GM08714 (cell line): ENCODE data around the gene MSI2.

Source experiments
- H3K4me3 ChIP-seq: fragments of 200-500 bp; sonication (Bioruptor generic); 2 replicates; pipeline ENCODE4 v1.5.1; 2014; ENCODE audit warnings: mild to moderate bottlenecking, low read length, inconsistent platforms
- ZNF274 ChIP-seq: IDR thresholded peaks from 2 replicates; pipeline ENCODE4 v1.6.1; 2012; ENCODE audit warnings: mild to moderate bottlenecking, low read depth, low read length

MSI2 gene

DNA sequence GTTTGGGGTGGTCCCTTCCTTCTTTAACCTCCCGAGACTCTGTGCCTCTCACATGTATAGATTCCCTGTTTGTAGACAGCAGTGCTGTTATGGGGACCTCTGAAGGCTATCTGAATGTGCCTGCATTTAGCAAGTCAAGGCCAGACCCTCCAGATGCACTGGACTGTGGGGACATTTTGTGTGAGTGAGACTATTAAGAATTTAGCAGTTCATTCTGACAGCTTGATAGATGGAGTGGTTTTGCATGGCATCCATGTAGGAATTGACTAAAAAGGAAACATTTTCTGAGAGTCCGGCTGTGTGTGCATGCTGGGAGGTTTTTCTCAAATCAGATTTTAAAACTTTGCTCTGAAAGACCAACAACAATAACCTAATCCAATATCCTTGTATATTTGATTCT, 226.3 kb downstream of the MSI2 start:
- TF ChIP-seq ZNF274: no peak

DNA sequence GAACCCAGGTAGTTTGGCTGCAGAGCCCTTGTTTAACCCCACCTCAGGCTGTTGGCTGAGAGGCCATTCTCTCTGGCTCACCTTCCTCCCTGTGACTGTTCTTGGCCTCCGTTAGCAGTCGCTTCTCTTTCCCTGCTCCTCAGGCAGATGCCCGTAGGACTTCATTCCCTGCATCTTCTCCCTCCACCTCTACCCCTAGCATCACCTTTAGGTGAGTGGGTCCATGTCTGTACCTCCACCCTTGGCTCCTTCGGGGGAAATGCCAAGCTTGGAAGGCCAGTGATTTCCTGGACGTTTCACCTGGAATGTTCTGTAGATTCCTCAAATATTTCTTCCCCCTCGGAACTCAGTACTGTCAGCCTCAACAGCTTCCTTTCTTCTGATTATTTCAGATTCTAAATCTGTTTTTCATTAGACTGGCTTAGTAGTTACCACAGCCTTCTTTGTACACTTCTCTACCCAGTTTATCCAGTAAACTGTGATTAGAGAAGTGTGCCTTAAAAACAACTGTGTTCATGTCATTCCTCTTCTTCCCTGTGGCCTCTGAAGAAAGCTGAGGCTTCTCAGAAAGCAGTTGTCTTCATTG, 227.9 kb downstream of the MSI2 start:
- no peak for TF ChIP-seq ZNF274
- no peak overlapping the region for H3K4me3 ChIP-seq

More for the DNA sequence above, 226.3 kb downstream of the MSI2 start:
- no peak overlapping the region for H3K4me3 ChIP-seq

DNA sequence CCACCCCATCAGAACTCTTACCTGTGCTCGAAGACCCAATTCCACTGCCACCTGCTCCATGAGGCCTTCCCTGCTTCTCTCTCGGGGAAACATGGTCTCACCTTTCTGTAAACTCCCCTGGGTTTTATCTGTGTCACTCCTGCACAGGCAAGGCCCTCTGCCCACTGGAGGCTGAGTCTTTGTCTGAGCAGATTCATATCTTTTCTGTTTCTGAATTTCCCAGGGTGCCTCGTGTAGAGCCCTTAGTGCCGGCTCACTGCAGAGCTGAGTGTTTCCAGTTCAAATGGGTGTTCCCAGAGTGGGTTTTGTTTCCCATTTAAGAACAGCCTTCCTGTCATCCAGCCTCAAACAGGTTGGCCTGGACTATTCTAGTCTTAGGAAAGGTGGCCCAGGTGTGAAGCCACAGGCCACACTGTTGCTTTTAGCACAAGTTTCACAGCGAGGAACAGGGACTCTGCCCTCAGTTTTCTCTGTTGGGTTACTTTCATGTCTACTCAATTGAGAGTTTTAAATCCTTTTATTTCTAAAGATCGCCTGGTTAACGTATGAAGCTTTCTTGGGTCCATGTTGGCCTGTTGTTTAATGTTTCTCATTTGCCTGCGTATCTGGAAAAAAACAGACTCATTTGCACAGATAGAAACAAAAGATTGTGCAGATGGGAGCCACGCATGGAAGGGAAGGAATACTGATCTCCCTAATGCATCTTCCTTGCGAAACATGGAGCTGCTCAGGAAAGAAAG, 228.7 kb downstream of the MSI2 start:
- no peak for TF ChIP-seq ZNF274

DNA sequence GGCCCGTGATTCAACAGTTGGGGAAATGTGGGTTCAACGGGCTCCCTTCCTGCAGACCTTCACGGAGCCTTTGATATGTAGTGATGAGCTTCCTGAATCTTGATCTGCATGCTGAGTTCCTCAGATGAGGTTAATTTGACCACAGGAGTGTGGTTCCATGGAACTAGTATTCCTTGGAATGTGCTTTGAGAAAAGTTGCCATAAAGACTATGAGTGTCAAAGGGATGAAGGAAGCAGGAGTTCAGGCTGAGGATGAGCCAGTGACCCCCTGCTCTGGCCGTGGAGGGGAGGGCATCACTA, 229.2 kb downstream of the MSI2 start:
- no peak for TF ChIP-seq ZNF274
- H3K4me3 ChIP-seq: no peak overlapping the region

More for the DNA sequence above, 228.7 kb downstream of the MSI2 start:
- H3K4me3 ChIP-seq: no peak overlapping the region

- H3K4me3 ChIP-seq: no peak overlapping the region
- no peak for TF ChIP-seq ZNF274
Observed at GRCh38 chr17:57485916-57486881, 229.9 kb downstream of the MSI2 start.

DNA sequence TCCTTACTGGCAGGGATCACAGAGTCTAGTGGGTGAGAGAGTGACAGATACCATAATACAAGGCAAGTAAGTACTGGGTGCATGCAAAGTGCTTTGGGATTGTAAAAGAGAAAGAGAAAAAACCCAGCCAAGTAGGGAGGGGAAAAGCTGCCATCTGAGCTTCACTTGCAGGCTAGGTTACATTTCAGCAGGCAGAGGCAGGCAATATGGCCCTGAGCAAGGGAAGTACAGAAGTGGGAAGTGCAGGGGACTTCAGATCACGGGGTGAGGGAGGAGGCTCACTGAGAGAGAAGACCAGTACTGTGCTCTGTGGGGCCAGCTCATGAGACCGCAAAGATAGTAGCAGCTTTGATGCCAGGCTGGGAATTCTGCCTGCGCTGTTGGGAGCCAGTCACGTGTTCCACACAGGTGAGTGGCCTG, 230.6 kb downstream of the MSI2 start:
- no peak overlapping the region for H3K4me3 ChIP-seq

GRCh38 chr17:57487573-57487972, 231.2 kb downstream of the MSI2 start:
- H3K4me3 ChIP-seq: no peak overlapping the region
- no peak for TF ChIP-seq ZNF274

More for the DNA sequence above, 230.6 kb downstream of the MSI2 start:
- no peak for TF ChIP-seq ZNF274

- no peak for TF ChIP-seq ZNF274
Observed at GRCh38 chr17:57488856-57489255, 232.5 kb downstream of the MSI2 start.

GRCh38 chr17:57489321-57489720, 233.0 kb downstream of the MSI2 start:
- H3K4me3 ChIP-seq: no peak overlapping the region
- TF ChIP-seq ZNF274: no peak

More at GRCh38 chr17:57488856-57489255, 232.5 kb downstream of the MSI2 start:
- H3K4me3 ChIP-seq: no peak overlapping the region

DNA sequence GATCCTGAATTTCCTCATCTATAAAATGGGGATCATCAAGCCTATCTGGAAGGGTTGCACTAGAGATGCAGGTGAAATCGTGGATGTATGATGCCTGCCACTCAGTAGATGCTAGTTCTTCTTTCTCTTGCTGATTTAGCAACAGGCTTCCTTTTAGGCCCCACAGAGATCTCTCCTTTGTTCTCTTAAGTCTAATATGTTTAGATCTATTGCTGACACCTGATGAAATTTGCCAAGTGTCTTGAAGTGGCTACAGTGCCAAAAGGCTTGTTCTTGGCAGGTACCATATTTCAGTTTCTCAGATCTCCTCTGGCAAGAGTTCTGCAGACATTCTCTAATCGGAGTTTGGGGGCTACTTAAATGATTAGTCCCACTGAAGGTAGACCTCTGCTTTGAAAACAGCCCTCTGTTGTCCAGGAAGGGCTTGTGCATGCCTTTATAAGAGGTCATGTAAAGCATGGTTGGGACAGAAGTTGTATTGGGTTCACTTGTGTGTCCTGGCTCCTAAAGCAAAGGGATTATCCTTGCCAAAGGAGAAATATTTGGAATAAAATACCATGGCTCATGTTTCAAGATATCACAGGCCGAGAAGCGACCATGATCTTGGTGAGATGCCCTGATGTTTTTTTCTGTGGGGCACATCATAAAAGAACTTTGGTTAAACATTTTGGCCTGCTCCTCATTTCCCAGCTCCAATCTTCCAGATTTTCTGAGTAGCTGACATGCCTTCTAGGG, 234.0 kb downstream of the MSI2 start:
- no peak overlapping the region for H3K4me3 ChIP-seq
- no peak for TF ChIP-seq ZNF274

GRCh38 chr17:57490890-57491289, 234.6 kb downstream of the MSI2 start:
- TF ChIP-seq ZNF274: no peak
- no peak overlapping the region for H3K4me3 ChIP-seq

DNA sequence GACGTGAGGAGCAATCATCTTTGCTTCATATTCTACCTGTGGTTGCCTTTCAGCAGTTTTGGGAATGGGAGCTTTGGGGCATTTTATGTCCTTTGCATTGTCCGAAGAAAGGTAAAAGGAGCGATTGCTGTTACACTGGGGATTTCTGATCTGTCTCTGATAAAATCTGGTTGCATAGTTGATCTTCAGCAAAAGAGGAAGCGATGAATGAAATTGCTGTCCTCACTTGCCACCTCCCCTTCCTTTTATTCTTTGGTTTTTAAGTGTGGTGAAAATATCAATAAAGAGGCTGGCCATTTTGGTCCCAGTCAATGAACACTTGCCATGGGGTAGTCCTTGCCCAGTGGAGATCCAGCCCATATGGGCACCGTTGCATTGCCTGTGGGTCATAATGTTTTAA, 236.8 kb downstream of the MSI2 start:
- no peak overlapping the region for H3K4me3 ChIP-seq
- no peak for TF ChIP-seq ZNF274

DNA sequence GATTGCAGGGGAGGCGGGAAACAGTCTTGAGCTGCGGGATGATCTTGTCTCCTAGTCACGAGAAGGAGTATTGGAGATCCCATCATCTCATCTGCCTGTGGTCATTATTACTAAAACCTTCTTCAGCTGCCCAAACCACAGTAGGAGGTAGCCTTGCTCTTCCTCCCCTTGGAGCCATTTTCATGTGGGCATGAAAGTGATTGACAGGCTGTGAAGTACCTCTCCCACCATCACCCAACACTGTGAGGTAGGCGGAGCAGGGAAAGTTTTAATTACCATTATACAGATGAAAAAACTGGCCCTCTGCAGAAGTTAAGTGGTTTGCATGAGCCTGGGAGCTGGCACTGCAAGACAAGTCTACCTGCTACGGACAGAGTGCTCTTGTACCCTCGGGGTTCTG, 237.3 kb downstream of the MSI2 start:
- no peak overlapping the region for H3K4me3 ChIP-seq
- no peak for TF ChIP-seq ZNF274

- no peak overlapping the region for H3K4me3 ChIP-seq
- no peak for TF ChIP-seq ZNF274
Observed at GRCh38 chr17:57494443-57494842, 238.1 kb downstream of the MSI2 start.
